A673 (cell line): ENCODE data around the gene EMP2. TPM values are rescaled to one million over a fixed set of nuclear protein-coding genes. Genes with fewer than 3 reads are reported as not detected.
"Not testable (repeated sequence)": the region's sequence is repeated elsewhere in the genome, so short reads cannot be mapped to it uniquely, and the experiment has no call there.

Experiments
- BruUV-seq: library from RNA; stranded (reverse); fragments of 400-500 nt; replicated peaks from 2 replicates; lab custom pipeline; 2021; lab: Mats Ljungman, UMichigan
- CTCF ChIA-PET: fragments of 300-600 bp; sonication (Branson Sonifier 250); formaldehyde crosslinking; loops from one replicate; lab custom pipeline; 2022; ENCODE audit warnings: antibody characterized with exemption; lab: Charles Lee
- POLR2A ChIA-PET: fragments of 300-600 bp; sonication (Branson Sonifier 250); formaldehyde crosslinking; loops from one replicate; lab custom pipeline; 2022; ENCODE audit warnings: antibody characterized with exemption; ENCODE audit not compliant: low non-redundant PET; lab: Charles Lee
- DNase-seq: peaks from one replicate; pipeline ENCODE4 v3.0.0-alpha.2; 2015; ENCODE audit warnings: low spot score
- H3K27ac ChIP-seq: fragments of 200-600 bp; sonication (generic); 2 replicates; pipeline ENCODE4 v1.5.1; 2016; ENCODE audit warnings: mixed run types, low read depth, mild to moderate bottlenecking, mixed read lengths, antibody characterized with exemption, low read length; ENCODE audit not compliant: poor library complexity, severe bottlenecking
- H3K27me3 ChIP-seq: fragments of 200-600 bp; sonication (generic); replicated peaks from 2 replicates; pipeline ENCODE4 v1.6.1; 2017; ENCODE audit warnings: mixed run types, low read depth, mild to moderate bottlenecking, mixed read lengths, antibody characterized with exemption, low read length; ENCODE audit not compliant: insufficient read depth, poor library complexity
- H3K36me3 ChIP-seq: fragments of 200-600 bp; sonication (generic); 2 replicates; pipeline ENCODE4 v1.6.1; 2016; ENCODE audit warnings: mixed run types, mild to moderate bottlenecking, mixed read lengths, antibody characterized with exemption, low read length; ENCODE audit not compliant: insufficient read depth, poor library complexity, severe bottlenecking
- H3K4me1 ChIP-seq: fragments of 200-600 bp; sonication (generic); 2 replicates; pipeline ENCODE4 v1.6.1; 2017; ENCODE audit warnings: mixed run types, mild to moderate bottlenecking, mixed read lengths, antibody characterized with exemption, low read length; ENCODE audit not compliant: insufficient read depth, poor library complexity, severe bottlenecking
- H3K4me3 ChIP-seq: fragments of 200-600 bp; sonication (generic); 2 replicates; pipeline ENCODE4 v1.5.1; 2016; ENCODE audit warnings: low read depth, mixed run types, mild to moderate bottlenecking, mixed read lengths, low read length; ENCODE audit not compliant: poor library complexity, severe bottlenecking
- H3K9me3 ChIP-seq: fragments of 200-600 bp; sonication (generic); 2 replicates; pipeline ENCODE4 v1.6.1; 2016; ENCODE audit warnings: mixed run types, low read depth, mild to moderate bottlenecking, mixed read lengths, antibody characterized with exemption, low read length; ENCODE audit not compliant: poor library complexity, severe bottlenecking
- EZH2 ChIP-seq: fragments of 200-600 bp; sonication (generic); IDR thresholded peaks from 2 replicates; pipeline ENCODE4 v1.6.1; 2017; ENCODE audit warnings: borderline replicate concordance, low read depth, mild to moderate bottlenecking, mixed read lengths, antibody characterized with exemption, low read length; ENCODE audit not compliant: poor library complexity, severe bottlenecking
- intact Hi-C: fragments of 100-400 bp; cut with micrococcal nuclease; formaldehyde crosslinking; loops from one replicate; pipeline ENCODE4 v1.10.0; 2022; ENCODE audit not compliant: unreplicated experiment
- total RNA-seq: library from RNA; stranded (reverse); gene quantifications from 2 replicates; pipeline ENCODE4 v1.2.3, GENCODE V29; 2021
- TF ChIP-seq, protein P1 (sequence below): fragments of 300-800, 200-600 bp; sonication (generic); conservative IDR thresholded peaks from 2 replicates; pipeline ENCODE4 v1.5.1; 2017; ENCODE audit warnings: low read depth, mild to moderate bottlenecking, antibody characterized with exemption, low read length, moderate library complexity, mixed read lengths

The EMP2 gene
- total RNA-seq, 1 experiment from 2014 or later = 12.9 TPM

DNA sequence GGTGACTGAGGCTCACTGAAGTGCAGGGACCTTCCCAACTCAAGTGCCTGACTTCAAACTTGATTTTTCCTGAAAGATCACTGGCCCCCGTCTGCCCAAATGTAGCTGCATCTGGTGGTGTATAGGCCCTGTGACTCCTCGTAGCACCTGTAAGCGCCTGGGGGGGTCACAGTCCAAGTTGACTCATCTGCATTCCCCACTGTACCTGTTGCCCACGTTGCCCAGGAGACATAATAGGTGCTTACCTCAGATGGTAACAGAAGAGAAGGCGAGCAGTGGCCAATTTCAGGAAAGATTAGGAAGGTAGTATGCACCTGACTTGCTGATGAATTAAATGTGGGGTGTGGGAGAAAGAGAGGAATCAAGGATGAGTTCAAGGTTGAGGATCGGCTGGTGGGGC is 44.1 kb upstream of the EMP2 start:
- no peaks in the 10 kb centered on the region for H3K36me3 ChIP-seq
- no peaks in the 10 kb centered on the region for H3K9me3 ChIP-seq
- DNase-seq = no peak
- POLR2A ChIA-PET = no interaction called here
- H3K4me3 ChIP-seq = no peak overlapping the region
- intact Hi-C loops = no loop called here
- CTCF ChIA-PET = no interaction called here
- no peaks in the 10 kb centered on the region for H3K27me3 ChIP-seq
- H3K4me1 ChIP-seq = peaks cover 5% of the 10 kb centered on the region
- BruUV-seq = no TSS peak
- no peak overlapping the region for H3K27ac ChIP-seq
- TF ChIP-seq, protein P1, sequence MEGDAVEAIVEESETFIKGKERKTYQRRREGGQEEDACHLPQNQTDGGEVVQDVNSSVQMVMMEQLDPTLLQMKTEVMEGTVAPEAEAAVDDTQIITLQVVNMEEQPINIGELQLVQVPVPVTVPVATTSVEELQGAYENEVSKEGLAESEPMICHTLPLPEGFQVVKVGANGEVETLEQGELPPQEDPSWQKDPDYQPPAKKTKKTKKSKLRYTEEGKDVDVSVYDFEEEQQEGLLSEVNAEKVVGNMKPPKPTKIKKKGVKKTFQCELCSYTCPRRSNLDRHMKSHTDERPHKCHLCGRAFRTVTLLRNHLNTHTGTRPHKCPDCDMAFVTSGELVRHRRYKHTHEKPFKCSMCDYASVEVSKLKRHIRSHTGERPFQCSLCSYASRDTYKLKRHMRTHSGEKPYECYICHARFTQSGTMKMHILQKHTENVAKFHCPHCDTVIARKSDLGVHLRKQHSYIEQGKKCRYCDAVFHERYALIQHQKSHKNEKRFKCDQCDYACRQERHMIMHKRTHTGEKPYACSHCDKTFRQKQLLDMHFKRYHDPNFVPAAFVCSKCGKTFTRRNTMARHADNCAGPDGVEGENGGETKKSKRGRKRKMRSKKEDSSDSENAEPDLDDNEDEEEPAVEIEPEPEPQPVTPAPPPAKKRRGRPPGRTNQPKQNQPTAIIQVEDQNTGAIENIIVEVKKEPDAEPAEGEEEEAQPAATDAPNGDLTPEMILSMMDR = no peak
- TF ChIP-seq EZH2 = no peak

- TF ChIP-seq, protein P1 = no peak
- no peak for TF ChIP-seq EZH2
- intact Hi-C loops = no loop called here
- BruUV-seq = no TSS peak
Measured at GRCh38 chr16:10623059-10623458, 42.7 kb upstream of the EMP2 start.

GRCh38 chr16:10622036-10622921 is 41.9 kb upstream of the EMP2 start:
- BruUV-seq = no TSS peak
- CTCF ChIA-PET = interaction anchor here (0.5 kb wide), 1 partner anchor 1331 kb away, joined by 3 read pairs; no protein-coding TSS in a partner anchor
- intact Hi-C loops = no loop called here

More at GRCh38 chr16:10623059-10623458, 42.7 kb upstream of the EMP2 start:
- Histone ChIP-seq H3K27ac (no peak overlapping the region), H3K4me3 (no peak overlapping the region), H3K4me1 (peaks cover 13% of the 10 kb centered on the region), H3K27me3 (no peaks in the 10 kb centered on the region), H3K9me3 (no peaks in the 10 kb centered on the region), H3K36me3 (no peaks in the 10 kb centered on the region)
- ChIA-PET CTCF (no interaction called here), POLR2A (no interaction called here)
- DNase-seq = no peak

DNA sequence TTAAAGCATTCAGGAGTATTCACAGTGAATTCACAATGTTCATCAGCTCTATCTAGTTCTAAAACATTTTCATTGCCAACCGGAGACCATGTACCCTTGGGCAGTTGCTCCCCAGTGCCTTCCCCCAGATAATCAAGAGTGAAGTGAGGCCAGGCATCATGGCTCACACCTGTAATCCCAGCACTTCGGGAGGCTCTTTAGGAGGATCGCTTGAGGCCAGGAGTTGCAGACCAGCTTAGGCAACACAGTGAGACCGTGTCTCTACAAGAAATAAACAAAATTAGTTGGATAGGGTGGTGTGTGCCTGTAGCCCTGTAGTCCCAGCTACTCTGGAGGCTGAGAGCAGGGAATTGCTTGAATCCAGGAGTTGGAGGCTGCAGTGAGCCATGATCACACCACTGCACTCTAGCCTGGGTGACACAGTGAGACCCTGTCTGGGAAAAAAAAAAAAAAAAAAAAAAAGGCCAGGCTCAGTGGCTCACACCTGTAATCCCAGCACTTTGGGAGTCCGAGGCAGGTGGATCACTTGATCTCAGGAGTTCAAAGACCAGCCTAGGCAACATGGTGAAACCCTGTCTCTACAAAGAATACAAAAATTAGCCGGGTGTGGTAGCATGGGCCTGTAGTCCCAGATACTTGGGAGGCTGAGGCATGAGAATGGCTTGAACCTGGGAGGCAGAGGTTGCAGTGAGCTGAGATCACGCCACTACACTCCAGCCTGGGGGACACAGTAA is 41.0 kb upstream of the EMP2 start:
- BruUV-seq, H3K27ac ChIP-seq, intact Hi-C loops, H3K27me3 ChIP-seq, DNase-seq, H3K4me3 ChIP-seq, H3K9me3 ChIP-seq, POLR2A ChIA-PET, H3K36me3 ChIP-seq: not testable (repeated sequence)
- CTCF ChIA-PET = interaction anchor here (0.5 kb wide), 1 partner anchor 1330 kb away, joined by 3 read pairs; no protein-coding TSS in a partner anchor
- peaks cover 28% of the 10 kb centered on the region for H3K4me1 ChIP-seq

More at GRCh38 chr16:10622036-10622921, 41.9 kb upstream of the EMP2 start:
- no peak for DNase-seq
- H3K4me1 ChIP-seq = peaks cover 20% of the 10 kb centered on the region
- TF ChIP-seq, protein P1 = no peak
- TF ChIP-seq EZH2 = no peak
- no peaks in the 10 kb centered on the region for H3K36me3 ChIP-seq
- H3K4me3 ChIP-seq = no peak overlapping the region
- H3K9me3 ChIP-seq = no peaks in the 10 kb centered on the region
- H3K27ac ChIP-seq = no peak overlapping the region
- no peaks in the 10 kb centered on the region for H3K27me3 ChIP-seq
- POLR2A ChIA-PET = no interaction called here
